Measurements from ENCODE around the gene ZNF3. TPM values are rescaled to one million over a fixed set of nuclear protein-coding genes. Genes with fewer than 3 reads are reported as not detected.

Gene ZNF3
- total RNA-seq, 1 experiment from 2014 or later: 32.9 TPM

DNA sequence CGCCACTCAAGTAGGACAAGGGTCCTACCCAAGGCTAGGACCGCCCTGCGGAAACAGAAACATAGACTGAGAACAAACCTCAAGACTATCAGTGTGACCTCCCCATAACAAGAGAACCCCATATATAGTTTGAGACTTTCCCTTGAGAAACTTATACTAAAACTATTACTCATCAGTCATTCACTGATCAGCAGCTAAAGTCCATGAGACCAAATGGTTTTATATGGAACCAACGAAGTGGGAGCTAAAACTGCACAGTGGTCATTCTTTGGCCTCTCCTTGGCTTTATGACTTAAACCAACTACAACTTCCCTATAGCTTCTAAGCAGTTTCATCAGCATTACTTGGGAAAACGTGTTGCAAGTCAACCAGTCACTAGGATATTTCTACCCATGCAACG lies 45.6 kb downstream of the ZNF3 start:
- Histone ChIP-seq H3K4me1 (ENCODE audit: control insufficient read depth, insufficient read depth, low read length) (no peaks in the 10 kb centered on the region), H3K9me3 (ENCODE audit: control insufficient read depth, insufficient read depth, low read depth, low read length) (peaks cover 13% of the 10 kb centered on the region; the same call in 1 of the 2 replicates), H3K36me3 (ENCODE audit: control insufficient read depth, insufficient read depth, low read length) (peaks cover 2% of the 10 kb centered on the region; the same call in 1 of the 2 replicates), H3K27me3 (ENCODE audit: control insufficient read depth, insufficient read depth, low read length) (no peaks in the 10 kb centered on the region), H3K27ac (ENCODE audit: low read length) (no peak overlapping the region), H3K4me3 (ENCODE audit: low read depth in 2 of 2, low read length in 2 of 2) (no peak overlapping the region)
- in situ Hi-C loops (cut with HindIII; ENCODE audit: low pct_unique_long_range_greater_than_20kb, low sequenced_read_pairs) (no loop called here), intact Hi-C loops (cut with micrococcal nuclease; ENCODE audit: unreplicated experiment) (no loop called here)
- no TSS peak for BruUV-seq (replicated peaks)
- ChIA-PET CTCF (no interaction called here), POLR2A (interaction anchor here (0.6 kb wide), 1 partner anchor 14 kb away, joined by 6 read pairs; no protein-coding TSS in a partner anchor)
- DNase-seq (ENCODE audit: low read depth, low spot score) (no peak), ATAC-seq (no peak)
- TF ChIP-seq SIN3A (IDR thresholded peaks at IDR 0.05; ENCODE audit: borderline replicate concordance, insufficient read depth, low read depth, low read length): no peak
- TF ChIP-seq TCF7L2 (IDR thresholded peaks at IDR 0.05; ENCODE audit: low read depth, low read length): no peak
- no peak for TF ChIP-seq REST (IDR thresholded peaks at IDR 0.05; ENCODE audit: insufficient read depth in 1 of 2, low read depth in 2 of 2, low read length in 1 of 2)
- TF ChIP-seq, protein P1, sequence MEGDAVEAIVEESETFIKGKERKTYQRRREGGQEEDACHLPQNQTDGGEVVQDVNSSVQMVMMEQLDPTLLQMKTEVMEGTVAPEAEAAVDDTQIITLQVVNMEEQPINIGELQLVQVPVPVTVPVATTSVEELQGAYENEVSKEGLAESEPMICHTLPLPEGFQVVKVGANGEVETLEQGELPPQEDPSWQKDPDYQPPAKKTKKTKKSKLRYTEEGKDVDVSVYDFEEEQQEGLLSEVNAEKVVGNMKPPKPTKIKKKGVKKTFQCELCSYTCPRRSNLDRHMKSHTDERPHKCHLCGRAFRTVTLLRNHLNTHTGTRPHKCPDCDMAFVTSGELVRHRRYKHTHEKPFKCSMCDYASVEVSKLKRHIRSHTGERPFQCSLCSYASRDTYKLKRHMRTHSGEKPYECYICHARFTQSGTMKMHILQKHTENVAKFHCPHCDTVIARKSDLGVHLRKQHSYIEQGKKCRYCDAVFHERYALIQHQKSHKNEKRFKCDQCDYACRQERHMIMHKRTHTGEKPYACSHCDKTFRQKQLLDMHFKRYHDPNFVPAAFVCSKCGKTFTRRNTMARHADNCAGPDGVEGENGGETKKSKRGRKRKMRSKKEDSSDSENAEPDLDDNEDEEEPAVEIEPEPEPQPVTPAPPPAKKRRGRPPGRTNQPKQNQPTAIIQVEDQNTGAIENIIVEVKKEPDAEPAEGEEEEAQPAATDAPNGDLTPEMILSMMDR (IDR thresholded peaks at IDR 0.05): no peak
- no peak for TF ChIP-seq POLR2AphosphoS5 (IDR thresholded peaks at IDR 0.05; ENCODE audit: low read depth, low read length)

- no peak overlapping the region for H3K27ac ChIP-seq (ENCODE audit: low read length)
- no TSS peak for BruUV-seq (replicated peaks)
- TF ChIP-seq TCF7L2 (IDR thresholded peaks at IDR 0.05; ENCODE audit: low read depth, low read length): no peak
- no peak for TF ChIP-seq SIN3A (IDR thresholded peaks at IDR 0.05; ENCODE audit: borderline replicate concordance, insufficient read depth, low read depth, low read length)
- no peak for TF ChIP-seq REST (IDR thresholded peaks at IDR 0.05; ENCODE audit: insufficient read depth in 1 of 2, low read depth in 2 of 2, low read length in 1 of 2)
- TF ChIP-seq POLR2AphosphoS5 (IDR thresholded peaks at IDR 0.05; ENCODE audit: low read depth, low read length): no peak
- TF ChIP-seq, protein P1 (IDR thresholded peaks at IDR 0.05): no peak
- H3K4me1 ChIP-seq (ENCODE audit: control insufficient read depth, insufficient read depth, low read length): no peaks in the 10 kb centered on the region
- no peak overlapping the region for H3K4me3 ChIP-seq (ENCODE audit: low read depth in 2 of 2, low read length in 2 of 2)
- CTCF ChIA-PET: no interaction called here
- intact Hi-C loops (cut with micrococcal nuclease; ENCODE audit: unreplicated experiment): no loop called here
- H3K36me3 ChIP-seq (ENCODE audit: control insufficient read depth, insufficient read depth, low read length): peaks cover 3% of the 10 kb centered on the region; the same call in 1 of the 2 replicates
- DNase-seq (ENCODE audit: low read depth, low spot score) (no peak), ATAC-seq (peak; percentile 42; the same call in 1 of the 2 replicates)
- no peaks in the 10 kb centered on the region for H3K27me3 ChIP-seq (ENCODE audit: control insufficient read depth, insufficient read depth, low read length)
- H3K9me3 ChIP-seq (ENCODE audit: control insufficient read depth, insufficient read depth, low read depth, low read length): peaks cover 13% of the 10 kb centered on the region; the same call in 1 of the 2 replicates
- POLR2A ChIA-PET: no interaction called here
- in situ Hi-C loops (cut with HindIII; ENCODE audit: low pct_unique_long_range_greater_than_20kb, low sequenced_read_pairs): no loop called here
Measured at GRCh38 chr7:100034871-100035510, 46.5 kb downstream of the ZNF3 start.

Data from Panc1 (cell line).